Mesendoderm (in vitro differentiated cells): ENCODE measurements around the gene RAC3.

Experiments
- DNase-seq: peaks from one replicate; pipeline ENCODE4 v3.0.0; 2013
- H2AK5ac ChIP-seq: 2 replicates; pipeline ENCODE4 v1.6.1; 2013; ENCODE audit warnings: low read length, inconsistent platforms
- H2BK120ac ChIP-seq: 2 replicates; pipeline ENCODE4 v1.6.1; 2013; ENCODE audit warnings: low read depth, mild to moderate bottlenecking, low read length, moderate library complexity, mixed read lengths
- H2BK15ac ChIP-seq: replicated peaks from 2 replicates; pipeline ENCODE4 v1.6.1; 2013; ENCODE audit warnings: low read depth, mild to moderate bottlenecking, moderate library complexity
- H2BK5ac ChIP-seq: 2 replicates; pipeline ENCODE4 v1.6.1; 2013; ENCODE audit warnings: low read length, inconsistent platforms
- H3K18ac ChIP-seq: 2 replicates; pipeline ENCODE4 v1.6.1; 2013; ENCODE audit warnings: mild to moderate bottlenecking, low read length, mixed read lengths
- H3K23ac ChIP-seq: one replicate; pipeline ENCODE4 v1.6.1; 2013; ENCODE audit warnings: low read length
- H3K27ac ChIP-seq: 2 replicates; pipeline ENCODE4 v1.5.1; 2013; ENCODE audit warnings: low read depth, mild to moderate bottlenecking, inconsistent platforms, low read length, moderate library complexity
- H3K27me3 ChIP-seq: 2 replicates; pipeline ENCODE4 v1.6.1; 2013; ENCODE audit warnings: low read length, control low read depth, mild to moderate bottlenecking, inconsistent platforms; ENCODE audit not compliant: insufficient read depth, poor library complexity
- H3K36me3 ChIP-seq: 2 replicates; pipeline ENCODE4 v1.6.1; 2013; ENCODE audit warnings: low read length, inconsistent platforms; ENCODE audit not compliant: control insufficient read depth, insufficient read depth
- H3K4ac ChIP-seq: one replicate; pipeline ENCODE4 v1.6.1; 2013; ENCODE audit warnings: low read depth, mild to moderate bottlenecking, low read length, moderate library complexity
- H3K4me1 ChIP-seq: 2 replicates; pipeline ENCODE4 v1.6.1; 2013; ENCODE audit warnings: low read depth, low read length, inconsistent platforms; ENCODE audit not compliant: control insufficient read depth
- H3K4me2 ChIP-seq: 2 replicates; pipeline ENCODE4 v1.6.1; 2013; ENCODE audit warnings: low read length
- H3K4me3 ChIP-seq: 2 replicates; pipeline ENCODE4 v1.5.1; 2013; ENCODE audit warnings: mild to moderate bottlenecking, low read length
- H3K56ac ChIP-seq: one replicate; pipeline ENCODE4 v1.6.1; 2013; ENCODE audit warnings: low read length
- H3K79me1 ChIP-seq: 2 replicates; pipeline ENCODE4 v1.6.1; 2013; ENCODE audit warnings: low read length, inconsistent platforms
- H3K79me2 ChIP-seq: 2 replicates; pipeline ENCODE4 v1.6.1; 2013; ENCODE audit warnings: mild to moderate bottlenecking, low read length; ENCODE audit not compliant: control insufficient read depth, insufficient read depth
- H3K9ac ChIP-seq: 2 replicates; pipeline ENCODE4 v1.6.1; 2013; ENCODE audit warnings: low read length, inconsistent platforms
- H4K5ac ChIP-seq: one replicate; pipeline ENCODE4 v1.6.1; 2013; ENCODE audit warnings: low read length
- H4K8ac ChIP-seq: one replicate; pipeline ENCODE4 v1.6.1; 2013; ENCODE audit warnings: low read depth, mild to moderate bottlenecking, control low read depth, low read length, moderate library complexity
- WGBS: extraction: QIAGEN DNeasy Blood & Tissue Kit; methylation state at CpG from one replicate; pipeline ENCODE4 v1.1.7; 2013; ENCODE audit warnings: low lambda C conversion rate, missing lambda C conversion rate; ENCODE audit not compliant: insufficient coverage; ENCODE audit errors: extremely low coverage; 5-methylcytosine and 5-hydroxymethylcytosine counted together

The RAC3 gene

GRCh38 chr17:82030470-82031302 is 792 bp upstream of the RAC3 start:
- no peaks in the 10 kb centered on the region for H3K36me3 ChIP-seq
- no peak overlapping the region for H2BK15ac ChIP-seq
- H3K79me2 ChIP-seq, result no peaks in the 10 kb centered on the region
- H2BK120ac ChIP-seq, result no peak overlapping the region
- peak overlapping the region; percentile 22 for H3K27ac ChIP-seq
- H2AK5ac ChIP-seq, result no peak overlapping the region
- H3K9ac ChIP-seq, result peak overlapping the region; percentile 74
- peak overlapping the region; percentile 40 for H3K18ac ChIP-seq
- no peaks in the 10 kb centered on the region for H3K4me1 ChIP-seq
- H2BK5ac ChIP-seq, result no peak overlapping the region
- peak overlapping the region; percentile 52 for H3K4me2 ChIP-seq
- no peaks in the 10 kb centered on the region for H3K27me3 ChIP-seq
- no peaks in the 10 kb centered on the region for H3K79me1 ChIP-seq
- peak overlapping the region; percentile 37 for H3K4me3 ChIP-seq
- no CpG with 5 or more reads among the region's 94 CpGs for WGBS
- DNase-seq, result peak; percentile 83
- H3K4ac ChIP-seq, result no peak overlapping the region
- peak overlapping the region; percentile 84 for H3K56ac ChIP-seq
- H4K5ac ChIP-seq, result no peak overlapping the region
- H3K23ac ChIP-seq, result peak overlapping the region; percentile 99
- no peak overlapping the region for H4K8ac ChIP-seq

DNA sequence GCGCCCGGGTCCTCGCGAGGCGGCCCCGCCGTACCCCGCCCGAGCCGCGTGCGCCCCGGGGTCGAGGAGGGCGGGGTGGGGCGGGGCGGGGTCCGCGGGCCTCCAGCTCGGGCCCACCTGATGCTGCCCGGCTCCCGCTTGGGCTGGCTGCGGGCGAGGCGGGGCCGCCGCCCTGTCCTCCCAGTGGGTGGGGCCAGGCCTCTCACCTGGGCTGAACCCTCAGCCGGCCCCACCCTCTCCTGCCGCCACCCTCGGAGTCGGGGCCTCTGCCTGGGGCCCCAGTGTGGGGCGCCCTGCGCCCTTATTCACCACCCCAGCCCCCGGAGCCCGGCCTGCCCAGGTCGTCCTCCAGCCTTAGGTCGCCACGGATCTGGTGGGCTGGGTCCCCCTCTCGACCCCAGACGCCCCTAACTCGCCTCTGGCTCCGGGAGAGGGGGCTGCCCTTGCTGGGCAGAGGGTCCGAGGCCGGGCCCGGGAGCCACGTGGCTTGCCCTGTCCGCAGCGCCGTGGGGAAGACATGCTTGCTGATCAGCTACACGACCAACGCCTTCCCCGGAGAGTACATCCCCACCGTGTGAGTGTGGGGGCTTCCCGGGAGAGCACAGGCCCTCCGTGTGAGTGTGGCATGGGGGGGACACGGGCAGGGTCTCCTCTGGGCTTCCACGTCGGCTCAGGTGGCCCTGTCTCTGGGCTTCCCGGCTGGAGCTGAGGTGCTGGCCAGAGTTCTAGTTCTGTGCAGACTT is 578 bp downstream of the RAC3 start:
- Histone ChIP-seq H2BK5ac (no peak overlapping the region), H4K5ac (no peak overlapping the region), H3K36me3 (no peaks in the 10 kb centered on the region), H3K9ac (peak overlapping the region; percentile 92), H3K4me3 (peak overlapping the region; percentile 60), H3K4me1 (no peaks in the 10 kb centered on the region), H2AK5ac (peak overlapping the region; percentile 11), H3K18ac (peak overlapping the region; percentile 24), H3K4ac (no peak overlapping the region), H3K79me2 (no peaks in the 10 kb centered on the region), H3K27me3 (no peaks in the 10 kb centered on the region), H3K56ac (peak overlapping the region; percentile 96), H4K8ac (no peak overlapping the region), H2BK15ac (no peak overlapping the region), H2BK120ac (no peak overlapping the region), H3K23ac (peak overlapping the region; percentile 97), H3K4me2 (peak overlapping the region; percentile 70), H3K79me1 (no peaks in the 10 kb centered on the region), H3K27ac (no peak overlapping the region)
- DNase-seq, result peak; percentile 53
- WGBS, result no CpG with 5 or more reads among the region's 59 CpGs

DNA sequence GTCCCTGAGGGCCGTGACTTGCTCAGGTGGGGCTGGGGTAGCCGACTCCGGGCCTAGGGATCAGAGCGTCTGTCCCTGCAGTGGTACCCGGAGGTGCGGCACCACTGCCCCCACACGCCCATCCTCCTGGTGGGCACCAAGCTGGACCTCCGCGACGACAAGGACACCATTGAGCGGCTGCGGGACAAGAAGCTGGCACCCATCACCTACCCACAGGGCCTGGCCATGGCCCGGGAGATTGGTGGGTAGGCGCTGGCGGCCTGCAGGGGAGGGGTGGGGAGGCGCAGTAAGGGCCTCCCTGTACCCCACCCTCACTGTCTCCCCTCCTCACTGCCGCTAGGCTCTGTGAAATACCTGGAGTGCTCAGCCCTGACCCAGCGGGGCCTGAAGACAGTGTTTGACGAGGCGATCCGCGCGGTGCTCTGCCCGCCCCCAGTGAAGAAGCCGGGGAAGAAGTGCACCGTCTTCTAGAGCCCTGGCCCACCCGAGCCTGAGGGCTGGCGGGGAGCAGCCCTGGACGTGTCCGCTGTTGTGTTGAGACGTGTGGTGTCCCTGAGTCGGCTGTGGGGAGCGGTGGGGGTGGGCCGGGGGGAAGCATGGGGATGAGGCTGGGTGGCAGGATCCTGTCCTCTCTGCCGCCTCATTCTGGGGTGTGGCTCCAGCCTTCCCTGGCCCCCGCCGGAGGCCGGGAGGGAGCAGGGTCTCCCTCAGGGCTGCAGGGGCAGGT is 2.0 kb downstream of the RAC3 start:
- H2AK5ac ChIP-seq, result no peak overlapping the region
- no peak overlapping the region for H4K5ac ChIP-seq
- DNase-seq, result no peak
- no peak overlapping the region for H3K4me3 ChIP-seq
- H3K4ac ChIP-seq, result no peak overlapping the region
- no peak overlapping the region for H3K9ac ChIP-seq
- no peak overlapping the region for H2BK15ac ChIP-seq
- H3K36me3 ChIP-seq, result no peaks in the 10 kb centered on the region
- H3K27me3 ChIP-seq, result no peaks in the 10 kb centered on the region
- H3K23ac ChIP-seq, result no peak overlapping the region
- no peak overlapping the region for H4K8ac ChIP-seq
- H3K27ac ChIP-seq, result no peak overlapping the region
- no peaks in the 10 kb centered on the region for H3K4me1 ChIP-seq
- no peak overlapping the region for H3K4me2 ChIP-seq
- no peak overlapping the region for H3K56ac ChIP-seq
- H3K18ac ChIP-seq, result no peak overlapping the region
- no CpG with 5 or more reads among the region's 38 CpGs for WGBS
- H2BK120ac ChIP-seq, result no peak overlapping the region
- no peak overlapping the region for H2BK5ac ChIP-seq
- H3K79me1 ChIP-seq, result no peaks in the 10 kb centered on the region
- no peaks in the 10 kb centered on the region for H3K79me2 ChIP-seq

DNA sequence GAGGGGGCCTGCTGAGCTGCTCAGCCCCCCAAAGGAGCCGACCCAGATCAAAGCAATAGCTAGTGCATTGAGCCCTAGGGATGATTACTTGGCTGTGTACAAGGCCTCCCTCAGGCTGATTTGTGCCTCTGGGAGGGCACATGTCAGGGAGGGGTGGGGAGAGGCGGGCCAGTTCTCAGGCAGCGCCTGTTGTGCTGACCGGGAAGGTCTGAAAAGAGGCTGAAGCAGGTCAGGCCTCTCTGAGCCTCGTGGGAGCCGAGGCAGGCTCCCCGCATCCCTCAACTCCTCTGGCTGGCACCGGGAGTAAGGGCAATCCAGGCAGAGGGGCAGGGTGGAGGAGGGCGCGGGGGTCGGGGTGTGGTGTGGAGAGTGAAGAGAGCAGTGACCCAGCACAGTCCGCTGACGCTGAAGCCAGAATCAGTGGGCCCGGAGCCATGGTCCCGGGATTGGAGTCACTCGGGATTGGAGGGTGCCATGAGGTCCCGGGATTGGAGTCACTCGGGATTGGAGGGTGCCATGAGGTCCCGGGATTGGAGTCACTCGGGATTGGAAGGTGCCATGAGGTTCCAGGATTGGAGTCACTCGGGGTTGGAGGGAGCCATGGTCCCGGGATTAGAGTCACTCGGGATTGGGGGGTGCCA is 3.0 kb downstream of the RAC3 start:
- peak; percentile 42 for DNase-seq
- no peaks in the 10 kb centered on the region for H3K79me1 ChIP-seq
- H3K23ac ChIP-seq, result no peak overlapping the region
- no peak overlapping the region for H3K4me2 ChIP-seq
- H2BK5ac ChIP-seq, result no peak overlapping the region
- peak overlapping the region; percentile 65 for H3K56ac ChIP-seq
- H3K4me3 ChIP-seq, result no peak overlapping the region
- no peaks in the 10 kb centered on the region for H3K79me2 ChIP-seq
- H3K27me3 ChIP-seq, result no peaks in the 10 kb centered on the region
- no peak overlapping the region for H2BK120ac ChIP-seq
- no peak overlapping the region for H3K18ac ChIP-seq
- no peak overlapping the region for H2BK15ac ChIP-seq
- peak overlapping the region; percentile 35 for H3K9ac ChIP-seq
- no peak overlapping the region for H3K27ac ChIP-seq
- no peak overlapping the region for H4K8ac ChIP-seq
- no CpG with 5 or more reads among the region's 23 CpGs for WGBS
- no peak overlapping the region for H4K5ac ChIP-seq
- H3K4me1 ChIP-seq, result no peaks in the 10 kb centered on the region
- H2AK5ac ChIP-seq, result no peak overlapping the region
- H3K4ac ChIP-seq, result no peak overlapping the region
- no peaks in the 10 kb centered on the region for H3K36me3 ChIP-seq

DNA sequence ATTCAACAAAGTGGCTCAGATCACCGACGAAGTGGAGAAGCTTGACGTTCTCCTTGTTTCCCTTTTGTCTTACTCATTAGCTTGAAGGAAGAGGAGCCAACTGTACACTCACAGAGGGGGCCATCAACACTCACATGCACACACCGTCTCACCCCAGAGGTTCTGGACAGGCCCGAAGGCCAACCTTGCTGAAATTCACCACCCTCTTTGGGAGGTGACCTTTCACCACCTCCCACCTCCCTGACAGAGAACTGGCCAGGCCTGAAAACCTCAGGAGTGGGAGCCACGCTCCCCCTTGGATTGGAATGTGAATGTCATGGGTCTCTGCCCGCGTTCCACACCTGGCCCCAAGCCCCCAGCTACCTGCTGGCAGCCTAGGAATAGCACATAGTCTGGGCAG is 4.0 kb downstream of the RAC3 start:
- H3K4me3 ChIP-seq, result no peak overlapping the region
- no CpG with 5 or more reads among the region's 8 CpGs for WGBS

More for the DNA sequence above, 4.0 kb downstream of the RAC3 start:
- no peak for DNase-seq
- no peak overlapping the region for H4K8ac ChIP-seq
- H3K23ac ChIP-seq, result no peak overlapping the region
- no peak overlapping the region for H2BK120ac ChIP-seq
- H3K27me3 ChIP-seq, result no peaks in the 10 kb centered on the region
- H3K4me1 ChIP-seq, result no peaks in the 10 kb centered on the region
- no peak overlapping the region for H2BK5ac ChIP-seq
- H3K18ac ChIP-seq, result no peak overlapping the region
- H3K9ac ChIP-seq, result no peak overlapping the region
- H4K5ac ChIP-seq, result no peak overlapping the region
- H3K4ac ChIP-seq, result no peak overlapping the region
- H3K4me2 ChIP-seq, result no peak overlapping the region
- no peak overlapping the region for H2BK15ac ChIP-seq
- no peak overlapping the region for H2AK5ac ChIP-seq
- no peaks in the 10 kb centered on the region for H3K36me3 ChIP-seq
- H3K27ac ChIP-seq, result no peak overlapping the region
- no peaks in the 10 kb centered on the region for H3K79me1 ChIP-seq
- H3K79me2 ChIP-seq, result no peaks in the 10 kb centered on the region
- H3K56ac ChIP-seq, result no peak overlapping the region
